CD4-positive, alpha-beta T cell treated with Interleukin-6 for 4 hours (primary cell): ENCODE data around the gene ADAMTSL4.
A peak's percentile ranks its signal among the peaks of the same experiment; 100 is the strongest.
"Not testable (repeated sequence)": the region's sequence is repeated elsewhere in the genome, so short reads cannot be mapped to it uniquely, and the experiment has no call there.

ENCODE experiments used
- DNase-seq: peaks from one replicate; pipeline ENCODE4 v3.0.0-alpha.2; 2020; ENCODE audit warnings: mixed read lengths

ADAMTSL4 gene

GRCh38 chr1:150555971-150556865 lies 7.0 kb downstream of the ADAMTSL4 start:
- DNase-seq, result no peak

GRCh38 chr1:150557065-150557600 lies 7.9 kb downstream of the ADAMTSL4 start:
- no peak for DNase-seq

- DNase-seq, result no peak
Measured at GRCh38 chr1:150557813-150558212, 8.6 kb downstream of the ADAMTSL4 start.

- no peak for DNase-seq
Measured at GRCh38 chr1:150558303-150558704, 9.1 kb downstream of the ADAMTSL4 start.

GRCh38 chr1:150558761-150559655 lies 9.8 kb downstream of the ADAMTSL4 start:
- no peak for DNase-seq

GRCh38 chr1:150559656-150560010 lies 10.4 kb downstream of the ADAMTSL4 start:
- no peak for DNase-seq

- peak; percentile 83 for DNase-seq
Measured at GRCh38 chr1:150560011-150560438, 10.8 kb downstream of the ADAMTSL4 start.

GRCh38 chr1:150560576-150561253 lies 11.5 kb downstream of the ADAMTSL4 start:
- DNase-seq, result peak; percentile 89

GRCh38 chr1:150561254-150561973 lies 12.2 kb downstream of the ADAMTSL4 start:
- DNase-seq, result peak; percentile 71

GRCh38 chr1:150561974-150562445 lies 12.8 kb downstream of the ADAMTSL4 start:
- DNase-seq, result peak; percentile 92

GRCh38 chr1:150562446-150563339 lies 13.5 kb downstream of the ADAMTSL4 start:
- DNase-seq, result peak; percentile 82

- DNase-seq, result peak; percentile 62
Measured at GRCh38 chr1:150563340-150564038, 14.3 kb downstream of the ADAMTSL4 start.

GRCh38 chr1:150564051-150564991 lies 15.1 kb downstream of the ADAMTSL4 start:
- DNase-seq, result peak; percentile 61

- DNase-seq, result not testable (repeated sequence)
Measured at GRCh38 chr1:150565240-150565991, 16.2 kb downstream of the ADAMTSL4 start.

- DNase-seq, result no peak
Measured at GRCh38 chr1:150566589-150567340, 17.6 kb downstream of the ADAMTSL4 start.

GRCh38 chr1:150567341-150567716 lies 18.1 kb downstream of the ADAMTSL4 start:
- peak; percentile 72 for DNase-seq
